Measurements from ENCODE around the gene ST14.

The ST14 gene

GRCh38 chr11:130204703-130205095 is 45.1 kb downstream of the ST14 start:
- Histone ChIP-seq H3K9ac (ENCODE audit: insufficient read length, low read depth) (no peak overlapping the region), H3K36me3 (ENCODE audit: insufficient read depth, insufficient read length, low read length) (no peaks in the 10 kb centered on the region), H3K4me1 (ENCODE audit: insufficient read depth, insufficient read length) (no peaks in the 10 kb centered on the region), H3K9me3 (ENCODE audit: insufficient read depth, low read length) (no peaks in the 10 kb centered on the region; the same call in 1 of the 2 replicates), H3K4me3 (ENCODE audit: insufficient read length, low read depth) (no peak overlapping the region), H3K27me3 (ENCODE audit: insufficient read depth, insufficient read length) (no peaks in the 10 kb centered on the region)
- DNase-seq (ENCODE audit: low read depth, low spot score), result no peak
- no peak for TF ChIP-seq SUZ12 (IDR thresholded peaks at IDR 0.05; ENCODE audit: extremely low read depth, insufficient read depth, insufficient read length)
- TF ChIP-seq ZNF274 (IDR thresholded peaks at IDR 0.05; ENCODE audit: low read depth, low read length), result no peak
- TF ChIP-seq YY1 (IDR thresholded peaks at IDR 0.05; ENCODE audit: insufficient read depth, insufficient read length), result no peak

DNA sequence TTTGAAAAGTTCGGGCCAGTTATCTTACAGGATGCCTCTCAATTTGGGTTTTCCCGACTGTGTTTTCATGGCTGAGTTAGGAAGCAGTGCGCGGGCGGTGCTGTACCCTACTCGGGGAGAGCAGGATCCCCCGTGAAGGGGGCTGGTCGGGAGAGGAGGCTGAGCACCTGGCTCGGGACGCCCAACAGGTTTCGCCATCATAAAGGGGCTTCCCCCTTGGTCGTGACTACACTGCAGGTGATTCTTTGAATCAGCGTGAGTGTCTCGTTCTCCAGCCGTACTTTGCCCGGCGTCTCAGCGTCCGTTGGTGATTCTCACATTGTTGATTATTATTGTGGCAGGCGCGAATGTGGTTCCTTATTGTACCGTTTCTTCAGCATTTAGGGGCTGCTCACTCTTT is 46.6 kb downstream of the ST14 start:
- no peaks in the 10 kb centered on the region for H3K27me3 ChIP-seq (ENCODE audit: insufficient read depth, insufficient read length)
- no peaks in the 10 kb centered on the region for H3K36me3 ChIP-seq (ENCODE audit: insufficient read depth, insufficient read length, low read length)
- no peak overlapping the region for H3K4me3 ChIP-seq (ENCODE audit: insufficient read length, low read depth)
- no peaks in the 10 kb centered on the region; the same call in 1 of the 2 replicates for H3K9me3 ChIP-seq (ENCODE audit: insufficient read depth, low read length)
- no peak for TF ChIP-seq SUZ12 (IDR thresholded peaks at IDR 0.05; ENCODE audit: extremely low read depth, insufficient read depth, insufficient read length)
- no peak for TF ChIP-seq ZNF274 (IDR thresholded peaks at IDR 0.05; ENCODE audit: low read depth, low read length)
- TF ChIP-seq YY1 (IDR thresholded peaks at IDR 0.05; ENCODE audit: insufficient read depth, insufficient read length), result no peak
- DNase-seq (ENCODE audit: low read depth, low spot score), result no peak
- no peaks in the 10 kb centered on the region for H3K4me1 ChIP-seq (ENCODE audit: insufficient read depth, insufficient read length)
- no peak overlapping the region for H3K9ac ChIP-seq (ENCODE audit: insufficient read length, low read depth)

- H3K4me3 ChIP-seq (ENCODE audit: insufficient read length, low read depth), result no peak overlapping the region
- H3K27me3 ChIP-seq (ENCODE audit: insufficient read depth, insufficient read length), result peaks cover 9% of the 10 kb centered on the region
- DNase-seq (ENCODE audit: low read depth, low spot score), result no peak
- H3K9me3 ChIP-seq (ENCODE audit: insufficient read depth, low read length), result no peaks in the 10 kb centered on the region
- TF ChIP-seq SUZ12 (IDR thresholded peaks at IDR 0.05; ENCODE audit: extremely low read depth, insufficient read depth, insufficient read length) (no peak), ZNF274 (IDR thresholded peaks at IDR 0.05; ENCODE audit: low read depth, low read length) (no peak), YY1 (IDR thresholded peaks at IDR 0.05; ENCODE audit: insufficient read depth, insufficient read length) (no peak)
- H3K4me1 ChIP-seq (ENCODE audit: insufficient read depth, insufficient read length), result peaks cover 3% of the 10 kb centered on the region
- no peak overlapping the region for H3K9ac ChIP-seq (ENCODE audit: insufficient read length, low read depth)
- H3K36me3 ChIP-seq (ENCODE audit: insufficient read depth, insufficient read length, low read length), result no peaks in the 10 kb centered on the region
These were observed 48.9 kb downstream of the ST14 start for GRCh38 chr11:130208241-130209127.

- no peak for DNase-seq (ENCODE audit: low read depth, low spot score)
- Histone ChIP-seq H3K36me3 (ENCODE audit: insufficient read depth, insufficient read length, low read length) (no peaks in the 10 kb centered on the region), H3K9ac (ENCODE audit: insufficient read length, low read depth) (no peak overlapping the region), H3K9me3 (ENCODE audit: insufficient read depth, low read length) (no peaks in the 10 kb centered on the region), H3K27me3 (ENCODE audit: insufficient read depth, insufficient read length) (peaks cover 9% of the 10 kb centered on the region), H3K4me1 (ENCODE audit: insufficient read depth, insufficient read length) (peaks cover 5% of the 10 kb centered on the region), H3K4me3 (ENCODE audit: insufficient read length, low read depth) (no peak overlapping the region)
- TF ChIP-seq YY1 (IDR thresholded peaks at IDR 0.05; ENCODE audit: insufficient read depth, insufficient read length), result no peak
- TF ChIP-seq ZNF274 (IDR thresholded peaks at IDR 0.05; ENCODE audit: low read depth, low read length), result no peak
- no peak for TF ChIP-seq SUZ12 (IDR thresholded peaks at IDR 0.05; ENCODE audit: extremely low read depth, insufficient read depth, insufficient read length)
These were observed 49.7 kb downstream of the ST14 start for GRCh38 chr11:130209128-130209932.

- no peak for TF ChIP-seq ZNF274 (IDR thresholded peaks at IDR 0.05; ENCODE audit: low read depth, low read length)
- no peak for TF ChIP-seq SUZ12 (IDR thresholded peaks at IDR 0.05; ENCODE audit: extremely low read depth, insufficient read depth, insufficient read length)
- no peak for TF ChIP-seq YY1 (IDR thresholded peaks at IDR 0.05; ENCODE audit: insufficient read depth, insufficient read length)
- H3K4me1 ChIP-seq (ENCODE audit: insufficient read depth, insufficient read length), result peaks cover 5% of the 10 kb centered on the region
- no peak overlapping the region for H3K9ac ChIP-seq (ENCODE audit: insufficient read length, low read depth)
- H3K4me3 ChIP-seq (ENCODE audit: insufficient read length, low read depth), result no peak overlapping the region
- H3K36me3 ChIP-seq (ENCODE audit: insufficient read depth, insufficient read length, low read length), result no peaks in the 10 kb centered on the region
- no peak for DNase-seq (ENCODE audit: low read depth, low spot score)
- no peaks in the 10 kb centered on the region for H3K9me3 ChIP-seq (ENCODE audit: insufficient read depth, low read length)
- H3K27me3 ChIP-seq (ENCODE audit: insufficient read depth, insufficient read length), result peaks cover 15% of the 10 kb centered on the region
These were observed 50.6 kb downstream of the ST14 start for GRCh38 chr11:130209954-130210854.

- Histone ChIP-seq H3K9ac (ENCODE audit: insufficient read length, low read depth) (no peak overlapping the region), H3K36me3 (ENCODE audit: insufficient read depth, insufficient read length, low read length) (no peaks in the 10 kb centered on the region), H3K9me3 (ENCODE audit: insufficient read depth, low read length) (no peaks in the 10 kb centered on the region), H3K4me3 (ENCODE audit: insufficient read length, low read depth) (no peak overlapping the region), H3K4me1 (ENCODE audit: insufficient read depth, insufficient read length) (peaks cover 5% of the 10 kb centered on the region), H3K27me3 (ENCODE audit: insufficient read depth, insufficient read length) (peaks cover 19% of the 10 kb centered on the region)
- no peak for DNase-seq (ENCODE audit: low read depth, low spot score)
- TF ChIP-seq YY1 (IDR thresholded peaks at IDR 0.05; ENCODE audit: insufficient read depth, insufficient read length) (no peak), SUZ12 (IDR thresholded peaks at IDR 0.05; ENCODE audit: extremely low read depth, insufficient read depth, insufficient read length) (no peak), ZNF274 (IDR thresholded peaks at IDR 0.05; ENCODE audit: low read depth, low read length) (no peak)
These were observed 51.6 kb downstream of the ST14 start for GRCh38 chr11:130211144-130211543.

All from NT2/D1 (cell line).